Stomach (tissue), 4 donors: ENCODE results near the gene PAK6.

Experiments used
- POLR2A ChIP-seq, 4 donors: fragments of 450-650 bp; IDR thresholded peaks; one replicate each; pipeline ENCODE4 v1.6.1; 2016; ENCODE audit warnings: antibody characterized with exemption in 4 of 4, control low read depth in 2 of 4, mild to moderate bottlenecking in 1 of 4, moderate library complexity in 1 of 4
- TF ChIP-seq, protein P1 (sequence below), 7 experiments: fragments of 450-650 bp in 4 of 7; fragments of 200-600 bp in 3 of 7; sonication (generic) in 3 of 7; IDR thresholded peaks; one replicate each; pipeline ENCODE4 v1.5.1; 2016 to 2019; ENCODE audit warnings: antibody characterized with exemption in 7 of 7, control low read depth in 2 of 7, mild to moderate bottlenecking in 1 of 7

DNA sequence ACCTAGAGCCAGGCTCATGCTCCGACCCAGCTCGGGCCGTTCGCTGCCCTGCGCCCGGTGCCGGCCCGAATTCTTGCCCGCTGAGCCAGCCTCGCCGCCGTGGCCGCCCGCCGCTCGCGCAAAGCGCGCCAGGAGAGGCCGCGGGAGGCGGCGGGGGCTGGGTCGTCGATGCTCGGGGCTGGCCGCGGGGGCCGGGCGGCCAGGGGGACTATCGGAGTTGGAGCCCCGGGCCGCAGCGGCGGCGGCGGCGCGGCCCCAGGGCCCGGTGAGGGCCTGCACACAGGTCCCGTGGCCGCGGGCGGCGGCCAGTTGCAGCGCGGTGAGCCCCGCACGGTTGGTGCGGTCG is 42.9 kb downstream of the PAK6 start:
- TF ChIP-seq, protein P1, sequence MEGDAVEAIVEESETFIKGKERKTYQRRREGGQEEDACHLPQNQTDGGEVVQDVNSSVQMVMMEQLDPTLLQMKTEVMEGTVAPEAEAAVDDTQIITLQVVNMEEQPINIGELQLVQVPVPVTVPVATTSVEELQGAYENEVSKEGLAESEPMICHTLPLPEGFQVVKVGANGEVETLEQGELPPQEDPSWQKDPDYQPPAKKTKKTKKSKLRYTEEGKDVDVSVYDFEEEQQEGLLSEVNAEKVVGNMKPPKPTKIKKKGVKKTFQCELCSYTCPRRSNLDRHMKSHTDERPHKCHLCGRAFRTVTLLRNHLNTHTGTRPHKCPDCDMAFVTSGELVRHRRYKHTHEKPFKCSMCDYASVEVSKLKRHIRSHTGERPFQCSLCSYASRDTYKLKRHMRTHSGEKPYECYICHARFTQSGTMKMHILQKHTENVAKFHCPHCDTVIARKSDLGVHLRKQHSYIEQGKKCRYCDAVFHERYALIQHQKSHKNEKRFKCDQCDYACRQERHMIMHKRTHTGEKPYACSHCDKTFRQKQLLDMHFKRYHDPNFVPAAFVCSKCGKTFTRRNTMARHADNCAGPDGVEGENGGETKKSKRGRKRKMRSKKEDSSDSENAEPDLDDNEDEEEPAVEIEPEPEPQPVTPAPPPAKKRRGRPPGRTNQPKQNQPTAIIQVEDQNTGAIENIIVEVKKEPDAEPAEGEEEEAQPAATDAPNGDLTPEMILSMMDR (IDR thresholded peaks at IDR 0.05), result no peak
- no peak for TF ChIP-seq POLR2A (IDR thresholded peaks at IDR 0.05)
